Renal cortical epithelial cell (primary cell): ENCODE measurements around the gene LPIN1. TPM values are rescaled to one million over a fixed set of nuclear protein-coding genes. Genes with fewer than 3 reads are reported as not detected.

Source experiments
- DNase-seq: peaks from one replicate; pipeline ENCODE4 v3.0.0-alpha.2; 2011; ENCODE audit warnings: low read depth
- total RNA-seq: library from RNA; depleted of rRNA; stranded (reverse); fragments of >200 nt; gene quantifications from 2 replicates; pipeline ENCODE4 v1.2.3, GENCODE V29; 2014

LPIN1 gene, protein sequence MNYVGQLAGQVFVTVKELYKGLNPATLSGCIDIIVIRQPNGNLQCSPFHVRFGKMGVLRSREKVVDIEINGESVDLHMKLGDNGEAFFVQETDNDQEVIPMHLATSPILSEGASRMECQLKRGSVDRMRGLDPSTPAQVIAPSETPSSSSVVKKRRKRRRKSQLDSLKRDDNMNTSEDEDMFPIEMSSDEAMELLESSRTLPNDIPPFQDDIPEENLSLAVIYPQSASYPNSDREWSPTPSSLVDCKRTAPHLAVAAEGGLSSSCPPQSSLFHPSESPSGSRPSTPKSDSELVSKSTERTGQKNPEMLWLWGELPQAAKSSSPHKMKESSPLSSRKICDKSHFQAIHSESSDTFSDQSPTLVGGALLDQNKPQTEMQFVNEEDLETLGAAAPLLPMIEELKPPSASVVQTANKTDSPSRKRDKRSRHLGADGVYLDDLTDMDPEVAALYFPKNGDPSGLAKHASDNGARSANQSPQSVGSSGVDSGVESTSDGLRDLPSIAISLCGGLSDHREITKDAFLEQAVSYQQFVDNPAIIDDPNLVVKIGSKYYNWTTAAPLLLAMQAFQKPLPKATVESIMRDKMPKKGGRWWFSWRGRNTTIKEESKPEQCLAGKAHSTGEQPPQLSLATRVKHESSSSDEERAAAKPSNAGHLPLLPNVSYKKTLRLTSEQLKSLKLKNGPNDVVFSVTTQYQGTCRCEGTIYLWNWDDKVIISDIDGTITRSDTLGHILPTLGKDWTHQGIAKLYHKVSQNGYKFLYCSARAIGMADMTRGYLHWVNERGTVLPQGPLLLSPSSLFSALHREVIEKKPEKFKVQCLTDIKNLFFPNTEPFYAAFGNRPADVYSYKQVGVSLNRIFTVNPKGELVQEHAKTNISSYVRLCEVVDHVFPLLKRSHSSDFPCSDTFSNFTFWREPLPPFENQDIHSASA
- total RNA-seq: 33.8 and 39.9 TPM in 2 replicates

DNA sequence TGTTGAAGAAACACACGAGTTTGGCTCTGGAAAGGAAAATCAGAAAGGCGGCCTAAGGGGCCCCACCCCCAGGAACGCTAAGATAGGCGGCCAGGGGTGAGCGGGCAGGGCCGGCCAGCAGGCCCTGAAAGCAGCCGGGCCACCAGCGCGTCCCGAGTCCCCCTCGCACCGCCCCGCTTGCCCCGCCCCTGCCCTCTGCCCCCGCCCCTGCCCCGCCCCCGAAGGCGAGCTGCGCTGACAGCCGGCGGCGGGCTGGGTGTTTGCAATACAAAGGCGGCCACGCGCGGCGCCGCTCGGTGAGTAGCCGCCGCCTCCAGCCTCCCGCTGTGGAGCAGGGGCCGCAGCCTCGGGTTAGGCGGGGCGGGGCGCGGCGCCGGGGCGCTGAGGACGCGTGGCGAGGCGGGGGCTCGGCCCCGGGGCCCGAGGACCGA lies at the start of gene LPIN1:
LPIN1 (plus strand) TSS at position 257 of the 431 bp plus-strand sequence. CDS start 18,910 bp downstream, outside the sequence.
- peak; percentile 39 for DNase-seq

DNA sequence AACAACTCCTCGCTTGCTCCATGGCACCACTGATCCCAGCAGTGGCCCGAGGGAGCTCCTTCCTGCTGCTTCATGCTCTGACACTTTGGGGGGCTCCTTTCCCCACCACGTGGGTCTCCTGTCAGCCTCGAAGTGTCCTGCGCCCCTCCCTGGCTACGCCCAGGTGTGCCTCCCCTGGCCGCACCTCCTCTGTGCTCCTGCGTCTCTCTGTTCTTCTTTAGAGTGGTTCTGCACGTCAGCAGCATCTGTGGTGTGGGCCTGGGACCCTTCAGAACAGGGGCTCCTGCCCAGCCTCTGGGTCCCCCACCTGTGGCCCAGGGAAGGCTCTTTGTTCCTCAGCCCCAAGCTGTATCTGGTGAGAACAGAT lies 49.7 kb upstream of the LPIN1 start:
- DNase-seq: no peak

DNA sequence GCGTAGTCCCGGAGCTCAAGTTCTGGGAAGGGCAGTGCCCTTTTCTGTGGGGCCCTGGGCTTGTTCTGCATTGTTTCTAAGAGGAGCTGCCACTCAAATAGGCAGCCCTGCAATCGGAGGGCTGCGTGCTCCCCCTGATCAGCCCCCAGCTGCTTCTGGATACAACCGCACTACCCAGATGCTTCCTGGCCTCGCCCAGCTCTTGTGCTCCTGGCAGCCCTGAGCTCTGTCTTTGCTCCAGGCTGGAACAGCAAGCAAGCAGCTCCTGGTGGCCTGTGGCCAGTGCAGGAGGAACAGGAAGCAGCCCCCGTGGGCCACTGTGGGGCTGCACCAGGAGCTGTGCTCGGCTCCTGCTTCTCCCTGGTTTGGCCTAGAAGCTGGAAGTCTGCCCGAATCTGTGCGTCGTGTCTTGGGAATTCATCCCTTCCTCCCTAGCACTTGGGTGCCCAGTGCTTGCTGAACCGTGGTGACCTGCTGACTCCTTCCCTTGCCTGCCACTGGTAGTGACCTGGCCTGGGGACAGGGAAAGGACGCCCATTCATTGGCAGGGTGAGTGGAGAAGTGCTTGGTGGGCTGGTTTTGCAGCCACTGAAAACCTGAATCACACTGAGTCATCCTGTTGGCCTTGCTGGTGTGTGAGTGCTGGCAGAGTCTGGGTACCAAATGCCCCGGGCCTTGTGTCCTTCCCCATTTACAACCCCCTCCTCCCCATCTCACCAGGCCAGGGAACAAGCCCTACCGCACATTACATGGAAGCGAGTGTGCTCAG lies 49.1 kb upstream of the LPIN1 start:
- peak; percentile 97 for DNase-seq

DNA sequence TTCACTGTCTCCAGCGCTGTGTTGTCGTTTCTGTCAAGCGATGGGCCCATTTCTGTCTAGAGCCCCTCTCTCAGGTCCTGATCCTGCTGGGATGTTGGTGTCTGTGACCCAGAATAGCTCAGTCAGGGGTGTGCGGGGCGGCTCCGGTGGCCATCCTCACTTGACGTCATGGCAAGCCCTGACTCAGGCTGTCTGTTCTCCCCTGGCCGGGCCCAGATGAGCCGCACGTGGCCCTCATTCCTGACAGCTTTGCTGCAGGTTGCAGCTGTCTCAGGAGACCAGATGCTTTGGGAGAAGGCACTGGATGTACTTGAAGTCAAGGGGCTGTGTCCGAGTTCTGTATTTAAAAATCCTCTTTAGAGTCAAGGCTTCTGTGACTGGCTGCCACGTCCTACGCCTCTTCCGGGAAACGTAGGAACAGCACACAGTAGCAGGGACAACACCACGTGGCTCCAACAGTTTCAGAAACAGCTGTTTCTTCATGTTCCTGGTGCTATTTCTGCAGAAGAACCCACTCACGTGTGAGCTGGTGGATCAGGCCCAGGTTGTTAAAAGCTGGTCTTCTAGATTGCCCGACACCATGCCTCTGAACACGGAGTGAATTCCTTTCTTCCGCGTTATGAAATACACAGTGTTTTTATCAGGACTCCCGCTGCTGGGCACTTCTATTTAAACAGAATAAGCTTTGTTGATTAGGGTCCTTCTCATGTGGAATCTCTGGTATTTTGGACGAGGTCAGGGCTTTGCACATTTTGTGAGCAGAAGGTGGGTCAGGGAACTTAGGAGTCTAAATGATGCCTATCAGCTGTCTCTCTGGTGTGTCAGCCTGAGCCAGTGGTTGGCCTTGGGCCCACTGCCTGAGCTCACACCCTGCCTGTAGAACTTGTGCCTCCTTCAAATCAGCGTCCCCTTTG lies 48.2 kb upstream of the LPIN1 start:
- DNase-seq: no peak

DNA sequence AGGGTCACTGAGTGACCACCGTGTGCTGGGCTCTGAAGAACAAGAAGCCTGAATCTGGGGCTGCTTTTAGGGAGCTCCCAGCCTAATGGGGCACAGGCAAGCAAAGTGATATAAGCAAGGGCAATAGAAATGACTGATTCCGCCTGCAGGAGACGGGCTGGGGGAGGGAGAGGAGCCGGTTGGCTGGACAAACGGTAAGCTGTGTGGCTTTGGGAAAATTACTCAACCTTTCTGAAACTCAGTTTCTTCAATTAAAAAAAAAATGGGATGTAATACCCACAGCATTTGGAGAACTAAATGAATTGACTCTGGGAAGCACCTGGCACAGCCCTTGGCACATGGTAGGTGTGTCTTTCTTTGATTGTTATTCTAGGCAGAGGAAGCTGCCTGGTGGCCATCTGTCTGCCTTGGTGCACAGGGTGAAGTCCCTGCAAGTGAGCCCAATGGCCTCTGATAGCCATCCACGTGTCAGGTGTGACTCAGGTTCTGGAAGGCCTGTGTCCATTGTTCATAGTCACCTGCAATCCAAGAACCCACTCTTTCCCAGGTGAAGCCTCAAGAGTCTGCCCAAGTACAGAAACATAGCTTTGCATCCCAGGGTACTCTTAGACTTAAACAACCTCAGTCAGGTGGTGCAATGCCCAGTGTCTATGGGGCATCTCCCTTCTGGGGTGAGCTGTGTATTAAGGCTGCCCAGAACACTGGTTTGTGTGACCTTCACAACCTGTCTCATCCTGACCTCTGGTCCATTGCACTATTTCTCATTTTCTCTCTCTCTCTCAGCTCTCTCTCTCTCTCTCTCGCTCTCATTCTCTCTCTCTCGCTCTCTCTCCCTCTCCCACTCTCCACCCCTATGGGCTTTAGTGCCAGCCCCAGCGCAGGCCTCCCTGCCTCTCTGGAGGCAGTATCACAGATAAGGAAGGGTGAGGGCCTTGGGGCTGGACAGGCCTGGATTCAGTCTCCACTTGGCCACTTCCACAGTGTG lies 46.5 kb upstream of the LPIN1 start:
- DNase-seq: no peak

DNA sequence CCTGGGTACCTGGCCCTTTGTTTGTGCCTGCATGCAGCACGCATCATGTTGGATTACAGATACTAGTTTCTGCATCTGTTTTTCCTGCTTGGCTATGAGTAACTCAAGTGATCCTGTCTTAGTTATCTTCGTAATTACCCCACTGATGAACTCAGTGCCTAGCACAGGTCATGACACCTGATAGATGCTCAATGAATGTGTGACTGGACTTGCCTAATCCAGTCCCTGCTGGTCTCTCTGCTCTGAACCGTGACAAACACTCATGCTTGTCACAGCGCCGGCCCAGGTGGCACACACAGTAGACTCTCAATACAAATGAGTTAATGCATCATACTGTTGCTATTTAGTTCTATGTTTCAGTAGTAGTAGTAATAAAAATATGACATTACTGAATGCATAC lies 45.2 kb upstream of the LPIN1 start:
- peak; percentile 59 for DNase-seq

DNA sequence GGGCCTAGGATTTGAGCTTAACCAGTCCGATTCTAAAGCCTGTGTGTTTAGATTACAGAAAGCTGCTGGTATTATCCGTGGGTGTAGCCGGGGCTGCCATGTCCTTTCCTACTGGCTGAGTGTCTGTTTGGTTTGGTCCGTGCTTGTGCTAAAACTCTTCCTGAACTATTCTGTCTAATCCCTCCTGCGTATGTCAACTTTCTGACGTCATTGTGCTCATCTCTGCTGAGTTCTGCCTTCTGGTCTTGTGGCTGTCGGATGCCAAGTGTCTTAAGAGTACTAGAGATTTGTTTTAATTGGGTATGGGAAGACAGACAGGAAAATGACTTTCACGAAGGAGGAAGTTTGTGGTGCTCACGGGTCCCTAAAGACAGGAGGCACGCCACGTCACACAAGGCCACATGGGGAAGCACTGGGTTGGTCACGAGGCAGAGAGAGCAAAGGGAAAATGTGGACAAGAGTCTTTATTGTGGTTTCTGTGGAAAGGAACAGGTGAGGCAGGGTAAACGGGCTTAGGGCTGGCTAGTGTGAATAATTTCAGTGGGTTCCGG lies 44.6 kb upstream of the LPIN1 start:
- no peak for DNase-seq

DNA sequence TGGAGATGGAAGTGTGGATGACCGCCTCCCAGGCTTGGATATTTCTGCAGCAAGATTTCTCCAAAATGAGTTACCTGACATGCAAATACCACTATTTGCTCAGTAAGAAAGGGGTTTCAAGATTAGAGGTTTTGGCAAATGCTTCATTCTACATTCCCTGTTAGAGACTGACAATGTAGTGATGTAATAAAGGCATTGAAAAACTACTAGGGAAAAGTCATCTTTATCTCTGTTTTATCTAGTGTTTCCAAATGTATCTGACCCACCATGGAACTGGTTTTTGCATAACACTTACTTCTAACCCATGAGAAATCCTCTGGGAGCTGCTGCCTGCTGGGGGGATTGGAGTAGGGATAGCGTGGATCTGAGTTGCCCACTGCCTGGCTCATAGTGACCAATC lies 43.5 kb upstream of the LPIN1 start:
- DNase-seq: no peak

DNA sequence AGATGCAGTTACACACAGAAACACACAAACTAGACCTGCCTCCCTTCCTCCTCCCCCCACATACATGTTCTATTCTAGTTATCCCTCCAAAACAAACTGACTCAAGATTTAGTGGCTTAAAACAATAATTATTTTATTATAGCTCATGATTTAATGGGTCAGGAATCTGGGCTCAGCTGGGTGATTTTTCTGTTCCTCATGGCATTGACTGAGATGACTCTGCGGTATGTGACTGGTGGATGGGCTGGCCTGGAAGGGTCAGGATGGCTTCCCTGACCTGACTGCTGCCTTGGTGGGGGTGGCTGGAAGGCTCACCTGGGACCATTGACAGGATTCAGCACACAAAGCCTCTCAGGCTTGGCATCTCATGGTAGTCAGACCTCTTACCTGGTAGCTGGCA lies 42.7 kb upstream of the LPIN1 start:
- DNase-seq: peak; percentile 39

DNA sequence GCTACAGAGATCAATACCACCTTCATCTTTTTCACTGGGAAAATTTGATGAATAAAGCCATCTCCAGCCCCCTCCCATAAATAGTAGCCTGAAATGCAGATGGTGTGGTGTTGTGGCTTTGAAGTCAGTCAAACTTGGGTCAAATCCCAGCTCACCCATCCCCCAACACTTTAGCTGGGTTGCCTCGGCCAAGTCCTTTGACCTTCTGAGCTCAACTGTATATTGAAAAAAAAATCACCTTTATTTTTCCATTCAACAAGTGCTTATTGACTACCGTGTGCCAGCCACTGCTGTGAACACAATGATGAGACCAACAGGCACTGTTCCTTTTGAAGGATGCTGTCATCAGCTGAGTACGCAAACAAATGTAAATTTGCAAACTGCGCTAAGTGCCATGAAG lies 41.4 kb upstream of the LPIN1 start:
- no peak for DNase-seq

DNA sequence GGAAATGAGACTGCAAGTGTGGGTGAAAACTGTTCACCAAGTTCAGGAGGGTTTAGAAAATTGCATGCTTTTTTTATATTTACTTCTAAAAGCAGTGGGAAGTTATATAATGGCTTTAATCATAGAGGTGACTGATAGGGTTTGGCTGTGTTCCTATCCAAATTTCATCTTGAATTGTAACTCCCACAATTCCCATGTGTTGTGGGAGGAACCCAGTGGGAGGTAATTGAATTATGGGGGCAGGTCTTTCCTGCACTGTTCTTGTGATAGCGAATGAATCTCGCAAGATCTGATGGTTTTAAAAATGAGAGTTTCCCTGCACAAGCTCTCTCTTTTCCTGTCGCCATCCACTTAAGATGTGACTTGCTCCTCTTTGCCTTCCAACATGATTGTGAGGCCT lies 40.7 kb upstream of the LPIN1 start:
- no peak for DNase-seq

DNA sequence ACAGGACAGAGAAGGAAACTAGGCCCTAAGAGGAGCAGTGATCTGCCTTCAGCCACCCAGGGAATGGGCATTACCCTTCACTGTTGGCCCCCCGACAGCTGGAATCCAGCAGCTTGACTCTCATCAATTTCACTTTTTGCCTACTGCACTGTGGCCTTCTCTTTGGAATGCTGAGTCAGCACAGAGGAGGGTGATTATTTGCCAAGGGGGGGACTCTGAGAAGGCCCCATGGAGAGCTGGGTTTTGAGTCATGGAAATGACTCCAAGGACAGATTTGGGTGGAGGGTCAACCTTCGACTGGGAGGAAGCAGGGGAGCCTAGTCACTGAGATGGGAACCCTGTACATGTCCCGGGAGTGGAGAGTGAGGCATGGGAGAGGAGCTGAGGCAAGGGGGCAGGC lies 38.3 kb upstream of the LPIN1 start:
- peak; percentile 40 for DNase-seq

DNA sequence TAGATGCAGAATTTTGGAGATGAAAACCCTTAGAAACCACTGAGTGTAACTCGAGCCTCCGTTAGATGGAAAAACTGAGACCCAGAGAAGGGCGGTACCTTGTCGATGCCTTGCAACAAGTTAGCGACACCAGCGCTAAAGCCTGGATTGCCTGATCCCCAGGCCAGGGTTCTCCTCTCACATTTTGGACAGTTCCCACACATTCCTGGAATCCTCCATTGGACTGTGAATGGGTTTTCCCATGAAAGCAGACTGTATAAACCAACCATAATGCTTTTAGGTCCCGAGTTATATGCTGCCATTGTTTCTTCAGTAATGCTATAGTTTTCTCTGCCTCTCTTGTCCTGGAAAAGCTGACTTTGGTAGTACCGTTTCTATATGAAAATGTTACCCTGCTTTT lies 37.1 kb upstream of the LPIN1 start:
- no peak for DNase-seq

DNA sequence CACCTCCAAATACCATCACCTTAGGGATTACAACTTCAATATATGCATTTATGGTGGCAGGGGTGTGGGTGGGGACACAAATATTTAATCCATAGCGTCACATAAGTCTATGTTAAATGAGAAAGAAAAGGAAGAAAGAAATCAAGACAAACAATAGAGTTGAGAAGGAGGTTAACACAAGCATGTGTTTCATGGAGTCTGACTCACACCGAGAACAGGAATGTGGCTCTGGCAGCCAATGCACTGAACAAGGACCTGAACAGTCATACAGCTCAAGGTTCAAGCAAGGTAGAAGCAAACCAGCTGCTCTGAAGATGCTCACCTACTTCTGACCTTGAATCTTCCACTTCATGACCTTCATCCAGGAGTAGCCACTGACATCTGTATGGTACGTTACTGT lies 36.2 kb upstream of the LPIN1 start:
- peak; percentile 91 for DNase-seq

DNA sequence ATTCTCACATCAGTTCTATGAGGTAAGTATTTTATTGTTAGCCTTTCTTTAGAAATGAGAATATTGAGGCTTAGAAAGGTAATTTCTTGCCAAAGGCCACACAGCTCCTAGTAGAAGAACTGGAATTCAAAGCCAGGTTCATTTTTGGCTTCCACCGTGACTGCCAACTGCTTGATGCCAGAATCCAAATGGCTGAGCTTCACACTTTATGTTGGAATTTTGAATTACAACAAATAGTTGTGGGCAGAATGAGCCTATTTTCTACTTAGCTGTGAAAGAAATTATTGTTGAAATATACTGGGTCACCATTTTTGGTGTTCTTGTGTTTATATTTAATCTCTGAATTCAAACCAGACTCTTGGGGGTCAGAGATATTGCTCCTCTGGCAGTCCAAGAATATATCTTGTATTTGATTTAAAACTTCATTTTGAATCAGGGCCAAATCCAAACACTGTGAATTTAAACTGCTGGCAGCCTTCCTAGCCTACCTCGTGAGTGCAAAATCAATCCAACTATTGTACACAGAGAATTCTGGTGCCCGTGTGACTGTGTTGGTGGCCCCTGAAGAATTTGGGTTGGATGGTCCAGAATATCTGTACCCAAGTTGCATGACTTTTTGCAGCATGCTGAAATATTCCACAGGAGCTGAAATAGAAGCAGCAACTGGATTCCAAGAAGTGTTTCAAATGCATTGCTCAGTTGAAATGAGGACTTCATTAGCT lies 35.6 kb upstream of the LPIN1 start:
- DNase-seq: no peak

DNA sequence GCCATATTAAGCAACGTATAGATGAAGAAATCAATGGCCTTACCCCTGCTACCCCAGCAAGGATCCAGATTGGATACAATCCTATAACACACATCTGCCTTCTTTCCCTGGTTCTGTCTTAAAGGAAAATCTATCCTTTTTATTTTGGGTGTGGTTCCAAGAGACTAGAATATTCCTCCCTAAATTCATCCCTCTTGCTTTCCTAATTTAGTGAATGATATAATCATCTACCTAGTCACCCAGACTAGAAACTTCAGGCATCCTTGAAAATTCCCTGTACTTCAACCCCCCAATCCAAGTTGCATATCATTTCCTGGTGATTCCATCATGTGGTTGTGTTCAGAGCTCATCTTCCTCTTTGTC lies 35.1 kb upstream of the LPIN1 start:
- DNase-seq: no peak

DNA sequence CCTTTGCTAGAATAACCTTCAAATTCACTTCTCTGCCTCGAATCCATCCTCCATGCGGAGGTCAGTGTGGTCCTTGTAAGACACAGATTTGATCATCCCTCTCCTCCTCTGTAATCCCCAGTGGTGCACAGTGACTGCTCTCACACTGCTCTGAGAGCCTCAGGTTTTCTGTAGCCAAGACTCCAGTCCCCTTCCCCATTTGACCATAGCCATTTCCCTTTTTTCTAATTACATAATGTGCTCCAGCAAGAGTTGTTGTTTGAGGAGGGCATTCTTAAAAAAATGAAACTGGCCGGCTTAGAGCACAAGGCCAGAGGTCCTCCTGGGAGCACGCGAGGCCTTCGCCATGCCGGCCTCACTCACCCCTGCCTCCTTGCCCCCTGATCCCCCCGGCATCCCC lies 34.7 kb upstream of the LPIN1 start:
- no peak for DNase-seq

DNA sequence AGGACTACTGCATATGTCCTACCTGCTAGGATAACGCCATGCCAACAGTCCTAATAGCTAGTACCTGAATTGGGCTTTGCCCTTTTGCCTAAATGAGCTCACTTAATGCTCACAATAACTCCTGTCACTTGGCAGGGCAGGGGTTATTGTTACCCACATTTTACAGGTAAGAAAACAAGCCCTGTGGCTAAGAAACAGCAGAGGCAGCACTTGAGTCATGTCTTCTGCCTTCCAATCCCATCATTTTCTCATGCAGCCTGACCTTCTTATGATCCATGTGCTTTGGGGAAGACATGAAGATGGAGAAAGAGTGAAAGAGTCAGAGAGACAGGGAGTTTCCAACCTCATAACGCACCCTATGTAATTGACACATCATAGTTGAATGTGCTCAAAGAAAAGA lies 33.6 kb upstream of the LPIN1 start:
- DNase-seq: no peak

DNA sequence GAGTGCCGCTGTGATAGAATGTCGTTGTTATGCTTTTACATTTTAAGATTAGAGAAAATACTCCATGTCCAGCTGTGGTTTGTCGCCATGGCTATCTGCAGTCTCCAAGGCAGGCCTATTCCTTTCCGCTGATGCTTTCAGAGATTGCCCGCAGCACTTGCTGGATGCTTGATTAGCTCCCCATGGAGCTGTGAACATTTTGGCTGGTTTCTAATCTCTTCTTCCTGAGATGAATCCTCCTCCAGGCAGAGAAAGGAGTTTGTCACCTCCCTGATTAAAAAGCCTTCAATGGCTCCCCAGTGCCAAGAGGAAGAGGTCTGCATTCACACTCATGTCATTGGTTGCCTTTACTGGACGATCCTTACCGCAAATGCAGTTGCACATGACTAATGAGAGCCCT lies 32.6 kb upstream of the LPIN1 start:
- no peak for DNase-seq
